VCaP (cell line): ENCODE results near the gene ANTXR1.

Experiments
- H3K27ac ChIP-seq: fragments of 450-650 bp; 2 replicates; pipeline ENCODE4 v1.5.1; 2017
- CTCF ChIP-seq: fragments of 450-650 bp; conservative IDR thresholded peaks from 2 replicates; pipeline ENCODE4 v1.5.1; 2017; ENCODE audit warnings: mild to moderate bottlenecking, moderate library complexity

The ANTXR1 gene

GRCh38 chr2:69184224-69184623 lies 171.2 kb downstream of the ANTXR1 start:
- TF ChIP-seq CTCF: no peak
- no peak overlapping the region for H3K27ac ChIP-seq

- no peak for TF ChIP-seq CTCF
Observed at GRCh38 chr2:69185807-69186206, 172.8 kb downstream of the ANTXR1 start.

GRCh38 chr2:69186614-69187013 lies 173.6 kb downstream of the ANTXR1 start:
- no peak overlapping the region for H3K27ac ChIP-seq
- no peak for TF ChIP-seq CTCF

More at GRCh38 chr2:69185807-69186206, 172.8 kb downstream of the ANTXR1 start:
- H3K27ac ChIP-seq: no peak overlapping the region

- no peak for TF ChIP-seq CTCF
- no peak overlapping the region for H3K27ac ChIP-seq
Observed at GRCh38 chr2:69188182-69188900, 175.4 kb downstream of the ANTXR1 start.

- no peak for TF ChIP-seq CTCF
- no peak overlapping the region for H3K27ac ChIP-seq
Observed at GRCh38 chr2:69190743-69191404, 177.9 kb downstream of the ANTXR1 start.

- H3K27ac ChIP-seq: no peak overlapping the region
- TF ChIP-seq CTCF: no peak
Observed at GRCh38 chr2:69191634-69192033, 178.7 kb downstream of the ANTXR1 start.

GRCh38 chr2:69192176-69192945 lies 179.4 kb downstream of the ANTXR1 start:
- H3K27ac ChIP-seq: no peak overlapping the region
- TF ChIP-seq CTCF: no peak
